ENCODE results near the gene CSRNP3.

The CSRNP3 gene

GRCh38 chr2:165647409-165647808, 177.9 kb downstream of the CSRNP3 start:
- Histone ChIP-seq H3K36me3 (ENCODE audit: control insufficient read depth, insufficient read depth, low read length) (no peaks in the 10 kb centered on the region), H3K27me3 (replicated peaks; ENCODE audit: control insufficient read depth, insufficient read depth, low read length) (no peaks in the 10 kb centered on the region), H3K4me3 (replicated peaks; ENCODE audit: low read depth, low read length) (no peak overlapping the region)
- no peak for DNase-seq (ENCODE audit: extremely low read depth, insufficient read length)
- no peak for TF ChIP-seq CTCF (IDR thresholded peaks at IDR 0.05; ENCODE audit: insufficient read depth, low read length, poor library complexity, severe bottlenecking)

GRCh38 chr2:165648801-165649200, 179.3 kb downstream of the CSRNP3 start:
- TF ChIP-seq CTCF (IDR thresholded peaks at IDR 0.05; ENCODE audit: insufficient read depth, low read length, poor library complexity, severe bottlenecking), result no peak
- no peak for DNase-seq (ENCODE audit: extremely low read depth, insufficient read length)
- H3K36me3 ChIP-seq (ENCODE audit: control insufficient read depth, insufficient read depth, low read length), result no peaks in the 10 kb centered on the region
- no peaks in the 10 kb centered on the region for H3K27me3 ChIP-seq (replicated peaks; ENCODE audit: control insufficient read depth, insufficient read depth, low read length)
- no peak overlapping the region for H3K4me3 ChIP-seq (replicated peaks; ENCODE audit: low read depth, low read length)

- no peaks in the 10 kb centered on the region for H3K27me3 ChIP-seq (replicated peaks; ENCODE audit: control insufficient read depth, insufficient read depth, low read length)
- TF ChIP-seq CTCF (IDR thresholded peaks at IDR 0.05; ENCODE audit: insufficient read depth, low read length, poor library complexity, severe bottlenecking), result no peak
- no peak for DNase-seq (ENCODE audit: extremely low read depth, insufficient read length)
- no peaks in the 10 kb centered on the region for H3K36me3 ChIP-seq (ENCODE audit: control insufficient read depth, insufficient read depth, low read length)
- no peak overlapping the region for H3K4me3 ChIP-seq (replicated peaks; ENCODE audit: low read depth, low read length)
These were observed 181.7 kb downstream of the CSRNP3 start for GRCh38 chr2:165651233-165651632.

- H3K4me3 ChIP-seq (replicated peaks; ENCODE audit: low read depth, low read length), result no peak overlapping the region
- no peak for DNase-seq (ENCODE audit: extremely low read depth, insufficient read length)
- TF ChIP-seq CTCF (IDR thresholded peaks at IDR 0.05; ENCODE audit: insufficient read depth, low read length, poor library complexity, severe bottlenecking), result no peak
- no peaks in the 10 kb centered on the region for H3K36me3 ChIP-seq (ENCODE audit: control insufficient read depth, insufficient read depth, low read length)
- no peaks in the 10 kb centered on the region for H3K27me3 ChIP-seq (replicated peaks; ENCODE audit: control insufficient read depth, insufficient read depth, low read length)
These were observed 186.2 kb downstream of the CSRNP3 start for GRCh38 chr2:165655661-165656060.

GRCh38 chr2:165660361-165660760, 190.9 kb downstream of the CSRNP3 start:
- no peak for DNase-seq (ENCODE audit: extremely low read depth, insufficient read length)
- Histone ChIP-seq H3K36me3 (ENCODE audit: control insufficient read depth, insufficient read depth, low read length) (no peaks in the 10 kb centered on the region), H3K4me3 (replicated peaks; ENCODE audit: low read depth, low read length) (no peak overlapping the region), H3K27me3 (replicated peaks; ENCODE audit: control insufficient read depth, insufficient read depth, low read length) (no peaks in the 10 kb centered on the region)
- no peak for TF ChIP-seq CTCF (IDR thresholded peaks at IDR 0.05; ENCODE audit: insufficient read depth, low read length, poor library complexity, severe bottlenecking)

- Histone ChIP-seq H3K4me3 (replicated peaks; ENCODE audit: low read depth, low read length) (no peak overlapping the region), H3K36me3 (ENCODE audit: control insufficient read depth, insufficient read depth, low read length) (no peaks in the 10 kb centered on the region), H3K27me3 (replicated peaks; ENCODE audit: control insufficient read depth, insufficient read depth, low read length) (no peaks in the 10 kb centered on the region)
- no peak for TF ChIP-seq CTCF (IDR thresholded peaks at IDR 0.05; ENCODE audit: insufficient read depth, low read length, poor library complexity, severe bottlenecking)
- no peak for DNase-seq (ENCODE audit: extremely low read depth, insufficient read length)
These were observed 193.2 kb downstream of the CSRNP3 start for GRCh38 chr2:165662720-165663119.
